Fibroblast of upper back skin (primary cell): ENCODE measurements around the gene MAP3K21.

Source experiments
- DNase-seq: peaks from one replicate; pipeline ENCODE4 v3.0.0-alpha.2; 2013

MAP3K21 gene

DNA sequence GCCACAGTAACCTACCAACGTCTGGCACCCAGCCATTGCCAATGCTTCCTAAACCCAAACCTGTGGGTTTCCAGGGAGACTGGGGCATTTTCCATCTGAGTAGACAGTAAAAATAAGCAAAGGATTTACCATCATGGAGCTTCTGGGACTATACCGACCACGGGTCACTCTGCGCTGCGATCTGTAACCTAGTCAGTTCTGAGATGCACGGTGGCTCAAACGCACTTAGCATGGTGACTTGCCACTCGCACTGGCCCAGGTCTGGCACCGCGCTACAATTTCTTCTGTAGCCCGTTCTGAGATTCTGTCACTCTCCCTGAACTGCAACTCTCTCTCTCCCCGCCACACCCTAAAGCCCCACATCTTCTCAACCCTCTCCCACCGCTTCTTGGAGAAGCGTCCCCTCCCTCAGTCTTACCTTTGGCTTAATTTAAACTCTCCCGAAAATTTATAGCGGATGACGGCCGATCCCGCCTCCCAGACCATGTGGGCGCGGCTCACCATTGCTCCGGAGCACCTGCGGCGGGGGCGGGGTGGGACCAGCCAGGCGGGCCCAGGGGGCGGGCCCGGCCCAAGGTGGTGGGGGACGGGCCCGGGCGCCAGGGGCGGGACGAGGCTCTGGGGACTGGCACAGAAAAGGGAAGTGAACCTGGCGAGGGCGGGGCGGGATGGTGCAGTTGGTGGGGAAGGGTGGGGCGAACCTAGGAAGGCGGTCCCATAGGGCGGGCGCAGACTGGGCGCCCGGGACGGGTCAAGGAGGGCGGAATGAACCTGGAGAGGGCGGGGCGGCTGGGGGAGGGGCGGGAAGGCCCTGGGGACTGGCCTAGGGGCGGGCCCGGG lies 493 bp upstream of the MAP3K21 start:
- no peak for DNase-seq

- no peak for DNase-seq
These were observed 808 bp downstream of the MAP3K21 start for GRCh38 chr1:233328142-233328921.

DNA sequence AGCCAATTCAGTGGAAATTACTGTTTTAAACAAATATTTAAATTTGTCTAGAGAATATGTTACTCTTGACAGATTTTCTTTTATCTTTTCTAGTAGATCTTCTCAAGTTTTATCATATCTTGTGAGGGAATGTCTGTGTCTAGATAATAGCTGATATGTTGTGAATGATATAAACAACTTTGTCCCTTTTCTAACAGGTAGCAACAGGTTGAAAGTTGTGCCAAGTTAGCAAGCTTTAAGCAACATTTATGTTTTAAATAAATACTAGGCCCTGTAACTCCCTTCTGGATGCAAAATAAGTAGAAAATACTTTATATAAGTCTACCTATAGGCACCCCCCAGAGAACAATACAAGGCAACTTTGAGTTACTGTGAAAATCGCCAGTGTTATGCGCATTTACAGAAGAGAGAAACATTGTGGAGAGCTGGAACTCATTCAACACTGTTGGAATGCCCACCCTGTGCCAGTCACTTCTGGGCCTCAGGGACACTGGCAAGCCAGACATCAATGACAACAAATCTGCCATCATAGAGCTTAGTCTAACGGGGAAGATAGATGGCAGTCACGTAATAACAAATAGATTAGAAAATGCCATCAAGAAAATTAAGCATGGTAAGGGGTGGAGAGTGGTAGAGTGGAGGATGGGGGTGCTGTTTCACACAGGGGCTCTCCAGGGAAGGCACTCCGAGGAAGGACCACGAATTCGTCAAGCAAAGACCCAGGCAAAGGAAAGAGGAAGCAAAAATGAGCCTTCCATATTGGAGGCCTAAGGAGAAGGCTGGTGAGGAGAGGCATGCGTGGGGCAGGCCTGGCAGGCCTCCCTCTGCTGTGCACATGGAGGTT lies 4.4 kb downstream of the MAP3K21 start:
- DNase-seq, result no peak

GRCh38 chr1:233333086-233333485 lies 5.6 kb downstream of the MAP3K21 start:
- no peak for DNase-seq

DNA sequence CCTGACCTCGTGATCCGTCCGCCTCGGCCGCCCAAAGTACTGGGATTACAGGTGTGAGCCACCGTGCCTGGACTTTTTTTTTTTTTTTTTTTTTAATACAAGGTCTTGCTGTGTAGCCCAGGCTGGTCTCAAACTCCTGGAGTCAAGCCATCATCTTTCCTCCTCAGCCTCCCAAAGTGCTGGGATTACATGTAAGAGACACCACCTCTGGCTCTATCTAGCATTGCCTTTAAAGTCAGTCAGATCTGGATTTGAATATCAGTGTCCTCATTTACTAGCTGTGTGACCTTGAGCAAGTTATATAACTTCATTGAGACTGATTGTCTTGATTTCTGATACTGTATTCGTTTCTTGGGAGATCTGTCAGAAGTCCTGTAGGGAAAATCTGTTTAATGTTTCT lies 6.6 kb downstream of the MAP3K21 start:
- DNase-seq, result no peak

- DNase-seq, result no peak
These were observed 9.3 kb downstream of the MAP3K21 start for GRCh38 chr1:233336554-233337456.

DNA sequence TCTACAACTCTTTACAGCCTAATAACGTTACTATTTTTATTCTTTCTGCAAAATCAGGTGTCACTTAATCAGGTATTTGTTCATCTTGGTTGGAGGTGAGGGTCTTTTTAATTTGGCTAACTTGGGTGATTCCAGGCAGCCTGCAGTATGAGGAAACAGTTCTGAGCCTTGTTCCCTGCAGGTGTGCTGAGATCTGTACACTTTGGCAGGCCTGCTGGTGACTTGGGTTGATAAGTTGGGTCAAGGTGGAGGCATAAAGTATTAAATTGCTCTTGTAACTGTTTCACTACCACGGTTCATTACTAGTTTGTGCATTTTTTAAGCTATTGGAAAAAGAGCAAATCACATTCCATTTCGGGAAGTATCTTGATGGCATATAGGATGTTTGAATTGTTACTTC lies 10.0 kb downstream of the MAP3K21 start:
- no peak for DNase-seq

GRCh38 chr1:233338102-233338501 lies 10.6 kb downstream of the MAP3K21 start:
- no peak for DNase-seq

DNA sequence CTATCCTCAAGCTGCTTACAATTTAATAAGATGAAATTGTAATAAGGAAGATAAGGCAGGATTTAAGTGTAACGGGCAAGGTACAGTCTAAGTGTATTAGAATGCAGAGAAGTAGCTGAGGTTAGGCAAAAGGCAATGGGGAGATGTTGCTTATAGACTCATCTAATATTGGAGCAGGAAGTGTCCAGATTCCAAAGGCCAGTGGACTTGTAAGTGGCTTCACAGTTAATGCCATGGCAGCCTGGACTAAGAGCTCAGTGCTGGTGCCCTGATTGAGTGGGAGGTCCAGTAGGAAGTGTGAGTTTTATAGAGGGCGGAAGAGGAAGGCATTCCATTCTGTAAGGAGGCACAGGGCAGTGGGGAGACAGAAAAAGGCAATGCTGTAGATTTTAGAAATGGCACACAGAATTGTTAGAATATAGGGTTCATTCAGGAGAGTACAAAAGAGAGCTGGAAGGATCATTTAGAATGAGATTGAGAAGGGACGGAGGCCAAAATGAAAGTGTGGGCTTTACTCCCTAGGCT lies 12.6 kb downstream of the MAP3K21 start:
- no peak for DNase-seq

DNA sequence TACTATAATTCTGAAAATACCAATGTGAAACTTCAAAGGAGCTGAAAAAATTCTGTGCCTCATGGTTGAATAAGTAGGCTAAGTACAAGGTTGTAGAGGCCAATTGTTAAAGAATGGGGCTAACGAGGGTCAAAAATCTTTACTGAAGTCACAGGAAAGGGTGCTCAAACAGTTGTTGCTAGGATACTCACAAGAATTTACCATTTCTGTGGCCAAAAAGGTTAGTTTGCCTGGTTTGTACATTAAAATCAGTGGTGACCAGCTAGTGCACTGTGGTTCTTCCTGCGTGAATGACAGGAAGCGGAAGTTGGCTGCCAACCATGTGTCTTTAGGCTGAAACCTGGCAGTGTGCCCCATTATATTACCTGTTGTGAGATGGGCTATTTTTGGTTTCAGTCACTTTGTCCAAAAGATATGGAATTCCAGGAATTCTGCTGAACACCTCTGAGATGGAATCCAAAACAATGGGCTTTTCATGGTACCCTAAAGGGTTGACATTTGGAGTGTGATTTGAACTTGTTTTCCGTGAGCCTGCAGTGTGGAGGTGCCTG lies 13.5 kb downstream of the MAP3K21 start:
- DNase-seq, result no peak

- no peak for DNase-seq
These were observed 14.6 kb downstream of the MAP3K21 start for GRCh38 chr1:233342086-233342485.

GRCh38 chr1:233343262-233343661 lies 15.7 kb downstream of the MAP3K21 start:
- DNase-seq, result no peak

DNA sequence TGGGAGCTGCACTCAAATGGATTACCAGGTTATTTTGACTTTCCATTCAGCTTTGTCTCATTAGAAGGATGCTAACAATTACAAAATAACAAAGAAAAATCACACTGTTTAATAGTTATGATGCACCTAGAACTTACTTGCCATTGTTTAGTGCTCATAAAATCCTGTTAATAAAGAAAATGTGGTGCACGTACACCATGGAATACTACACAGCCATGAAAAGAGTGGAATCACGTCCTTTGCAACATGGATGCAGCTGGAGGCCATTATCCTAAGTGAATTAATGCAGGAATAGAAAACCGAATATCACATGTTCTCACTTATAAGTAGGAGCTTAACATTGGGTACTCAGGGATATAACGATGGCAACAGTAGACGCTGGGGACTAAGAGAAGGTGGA lies 19.8 kb downstream of the MAP3K21 start:
- no peak for DNase-seq

DNA sequence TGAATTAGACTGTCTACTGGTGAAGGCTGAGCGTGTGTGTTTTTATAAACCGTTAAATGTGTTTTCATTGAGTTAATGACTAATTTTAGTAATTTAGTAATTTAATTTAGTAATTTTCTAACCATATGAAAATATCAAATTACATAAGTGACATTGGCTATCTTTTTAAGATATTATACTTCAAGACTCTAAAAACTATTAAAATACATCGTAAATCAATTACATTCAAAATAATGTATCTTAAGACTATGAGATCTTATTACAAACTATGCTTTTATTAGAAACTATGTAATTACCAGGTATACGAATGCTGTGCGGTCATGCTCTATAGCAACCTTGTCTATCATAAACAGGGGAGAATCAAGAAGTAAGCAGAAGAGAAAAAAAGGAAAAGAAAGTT lies 21.6 kb downstream of the MAP3K21 start:
- no peak for DNase-seq

GRCh38 chr1:233354983-233355382 lies 27.5 kb downstream of the MAP3K21 start:
- no peak for DNase-seq

GRCh38 chr1:233355841-233356704 lies 28.5 kb downstream of the MAP3K21 start:
- DNase-seq, result no peak

- DNase-seq, result no peak
These were observed 29.1 kb downstream of the MAP3K21 start for GRCh38 chr1:233356705-233356987.

GRCh38 chr1:233357595-233358397 lies 30.3 kb downstream of the MAP3K21 start:
- DNase-seq, result no peak

DNA sequence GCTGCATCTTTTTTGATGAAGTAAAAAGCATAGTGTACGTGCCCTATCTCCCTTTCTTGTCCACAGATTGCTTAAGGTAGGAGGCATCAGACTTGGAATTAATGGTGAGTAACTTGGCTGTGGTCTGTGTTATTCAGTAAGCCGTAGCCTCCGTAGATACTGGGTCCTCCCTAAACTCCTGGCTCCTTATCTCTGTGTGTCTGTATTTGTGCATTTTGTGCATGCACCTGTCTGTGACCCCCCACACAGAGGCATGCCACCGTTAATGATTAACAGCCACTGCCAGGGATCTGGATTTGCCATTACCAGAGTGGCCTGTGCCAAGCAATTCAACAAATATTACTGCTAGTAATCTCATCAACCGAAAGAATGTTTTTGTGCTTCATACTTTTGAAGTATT lies 31.9 kb downstream of the MAP3K21 start:
- no peak for DNase-seq

DNA sequence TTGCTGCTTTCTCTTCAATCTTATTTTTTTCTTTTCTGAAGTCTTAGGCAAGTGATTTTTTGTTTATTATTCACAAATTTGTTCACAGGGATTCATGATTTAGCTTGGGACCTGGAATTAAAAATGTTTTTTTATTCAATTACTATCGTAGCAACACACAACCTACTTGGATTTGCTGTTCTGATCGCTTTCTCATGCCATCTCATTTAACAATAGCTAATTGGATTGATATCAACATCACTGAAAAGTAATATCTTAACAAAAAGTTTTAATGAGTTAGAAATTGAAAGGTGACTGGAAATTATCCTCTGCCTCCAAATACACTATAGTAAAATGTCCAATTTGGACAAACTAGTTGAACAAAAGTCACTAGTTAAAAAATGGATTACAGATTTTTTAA lies 32.4 kb downstream of the MAP3K21 start:
- no peak for DNase-seq
